Osteocyte (in vitro differentiated cells): ENCODE results near the gene PDZRN4. TPM values are rescaled to one million over a fixed set of nuclear protein-coding genes. Genes with fewer than 3 reads are reported as not detected.
"Not testable (repeated sequence)": the region's sequence is repeated elsewhere in the genome, so short reads cannot be mapped to it uniquely, and the experiment has no call there.

Source experiments
- DNase-seq: peaks from one replicate; pipeline ENCODE4 v3.0.0; 2021; ENCODE audit warnings: mixed read lengths; ENCODE audit not compliant: unreplicated experiment; ENCODE audit errors: extremely low spot score
- H3K27ac Mint-ChIP-seq: one replicate; pipeline ENCODE4 v1.8.0; 2021; ENCODE audit warnings: mild to moderate bottlenecking, mixed read lengths; ENCODE audit not compliant: unreplicated experiment
- H3K27me3 Mint-ChIP-seq: one replicate; pipeline ENCODE4 v1.8.0; 2021; ENCODE audit warnings: mixed read lengths; ENCODE audit not compliant: unreplicated experiment
- H3K36me3 Mint-ChIP-seq: one replicate; pipeline ENCODE4 v1.8.0; 2021; ENCODE audit warnings: mixed read lengths; ENCODE audit not compliant: unreplicated experiment
- H3K4me1 Mint-ChIP-seq: one replicate; pipeline ENCODE4 v1.8.0; 2021; ENCODE audit warnings: mixed read lengths; ENCODE audit not compliant: unreplicated experiment
- H3K4me3 Mint-ChIP-seq: one replicate; pipeline ENCODE4 v1.8.0; 2021; ENCODE audit warnings: mild to moderate bottlenecking, moderate library complexity, mixed read lengths; ENCODE audit not compliant: unreplicated experiment
- H3K9me3 Mint-ChIP-seq: one replicate; pipeline ENCODE4 v1.8.0; 2021; ENCODE audit warnings: mixed read lengths; ENCODE audit not compliant: unreplicated experiment
- CTCF ChIP-seq: fragments of 200-600 bp; sonication (generic); IDR thresholded peaks from 2 replicates; pipeline ENCODE4 v1.5.0; 2021; ENCODE audit warnings: antibody characterized with exemption, mild to moderate bottlenecking, moderate library complexity
- total RNA-seq: library from RNA; stranded (reverse); gene quantifications from 2 replicates; pipeline ENCODE4 v1.2.1, GENCODE V29; 2021

The PDZRN4 gene
- total RNA-seq, 1 donor from 2014 or later = not detected

- no peak for TF ChIP-seq CTCF
- Mint-ChIP-seq H3K9me3 (no peaks in the 10 kb centered on the region), H3K27ac (no peak overlapping the region), H3K27me3 (peaks cover 6% of the 10 kb centered on the region), H3K4me1 (no peaks in the 10 kb centered on the region), H3K36me3 (no peaks in the 10 kb centered on the region), H3K4me3 (no peak overlapping the region)
- DNase-seq = no peak
Observed at GRCh38 chr12:41254004-41254914, 66.1 kb downstream of the PDZRN4 start.

GRCh38 chr12:41263196-41263595, 75.1 kb downstream of the PDZRN4 start:
- not testable (repeated sequence) for H3K4me3 Mint-ChIP-seq, H3K9me3 Mint-ChIP-seq, H3K36me3 Mint-ChIP-seq, H3K27me3 Mint-ChIP-seq, H3K4me1 Mint-ChIP-seq, DNase-seq, H3K27ac Mint-ChIP-seq

GRCh38 chr12:41264281-41264680, 76.2 kb downstream of the PDZRN4 start:
- Mint-ChIP-seq H3K9me3 (no peaks in the 10 kb centered on the region), H3K27ac (no peak overlapping the region), H3K27me3 (peaks cover 6% of the 10 kb centered on the region), H3K4me3 (no peak overlapping the region), H3K4me1 (no peaks in the 10 kb centered on the region), H3K36me3 (no peaks in the 10 kb centered on the region)
- peak; percentile 56 for TF ChIP-seq CTCF
- DNase-seq = no peak

GRCh38 chr12:41269056-41269455, 80.9 kb downstream of the PDZRN4 start:
- no peaks in the 10 kb centered on the region for H3K9me3 Mint-ChIP-seq
- no peak overlapping the region for H3K27ac Mint-ChIP-seq
- H3K36me3 Mint-ChIP-seq = no peaks in the 10 kb centered on the region
- H3K4me3 Mint-ChIP-seq = no peak overlapping the region
- peaks cover 17% of the 10 kb centered on the region for H3K27me3 Mint-ChIP-seq
- no peaks in the 10 kb centered on the region for H3K4me1 Mint-ChIP-seq
- no peak for DNase-seq
- TF ChIP-seq CTCF = no peak

- H3K27ac Mint-ChIP-seq = no peak overlapping the region
- H3K4me1 Mint-ChIP-seq = no peaks in the 10 kb centered on the region
- H3K4me3 Mint-ChIP-seq = no peak overlapping the region
- H3K36me3 Mint-ChIP-seq = no peaks in the 10 kb centered on the region
- peaks cover 30% of the 10 kb centered on the region for H3K27me3 Mint-ChIP-seq
- TF ChIP-seq CTCF = no peak
- no peak for DNase-seq
- H3K9me3 Mint-ChIP-seq = no peaks in the 10 kb centered on the region
Observed at GRCh38 chr12:41271489-41271888, 83.4 kb downstream of the PDZRN4 start.
